NCI-H2107 treated with DMSO at 0.1 percent for 48 hours (cell line): Measurements from ENCODE around the gene OR52N5.
A peak's percentile ranks its signal among the peaks of the same experiment; 100 is the strongest.

ENCODE experiments used
- DNase-seq: peaks from one replicate; lab custom pipeline; 2025; ENCODE audit not compliant: unreplicated experiment; lab: John Stamatoyannopoulos, UW

OR52N5 gene

DNA sequence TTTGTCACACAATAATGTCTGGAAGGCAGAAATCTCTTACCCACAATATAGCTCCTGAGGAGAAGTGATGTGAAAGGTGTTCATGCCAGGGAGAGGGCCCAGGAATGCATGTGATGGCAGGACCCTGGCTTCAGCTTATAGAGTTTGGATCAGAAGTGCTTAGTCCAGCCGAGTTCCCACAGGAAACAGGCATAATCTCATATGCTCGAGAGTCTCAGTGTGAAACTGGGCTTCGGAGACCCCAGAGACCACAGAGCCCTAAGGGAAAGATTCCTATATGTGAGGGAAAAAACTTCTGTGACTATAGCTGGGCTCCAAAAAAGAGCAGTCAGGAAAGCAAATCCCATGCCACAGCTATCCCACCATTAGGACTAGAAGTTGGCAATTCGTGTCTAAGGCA, at the start of gene OR52N5:
Gene OR52N5, minus strand, starts transcription at position 101 of the 400 bp plus-strand sequence. CDS start 4,721 bp downstream, outside the sequence.
- no peak for DNase-seq

DNA sequence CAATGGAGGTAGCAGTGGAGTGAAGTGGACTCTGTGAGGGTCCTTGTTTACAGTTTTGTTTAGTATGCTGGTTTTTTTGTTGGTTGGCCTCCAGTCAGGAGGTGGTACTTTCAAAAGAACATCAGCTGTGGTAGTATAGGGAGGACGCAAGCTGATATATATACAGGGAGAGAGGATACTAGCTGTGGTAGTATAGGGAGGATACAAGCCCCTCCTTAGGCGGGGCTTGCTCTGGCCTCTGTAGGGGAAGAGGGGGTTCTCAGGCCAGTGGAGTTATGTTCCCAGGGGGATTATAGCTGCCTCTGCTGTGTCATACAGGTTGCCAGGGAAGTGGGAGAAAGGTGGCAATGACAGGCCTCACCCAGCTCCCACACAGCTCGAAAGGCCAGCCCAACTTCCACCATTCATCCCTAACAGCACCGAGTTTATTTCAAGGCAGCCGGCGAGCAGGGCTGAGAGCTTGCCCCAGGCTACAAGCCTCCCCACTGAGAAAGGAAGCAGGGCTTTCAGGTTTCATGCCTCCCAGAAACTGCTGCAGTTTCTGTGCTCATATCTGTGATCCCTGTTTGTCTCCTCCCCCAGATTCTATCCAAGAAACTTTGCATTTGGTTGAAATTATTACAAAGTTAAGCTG, 48.2 kb upstream of the OR52N5 start:
- DNase-seq, result no peak

DNA sequence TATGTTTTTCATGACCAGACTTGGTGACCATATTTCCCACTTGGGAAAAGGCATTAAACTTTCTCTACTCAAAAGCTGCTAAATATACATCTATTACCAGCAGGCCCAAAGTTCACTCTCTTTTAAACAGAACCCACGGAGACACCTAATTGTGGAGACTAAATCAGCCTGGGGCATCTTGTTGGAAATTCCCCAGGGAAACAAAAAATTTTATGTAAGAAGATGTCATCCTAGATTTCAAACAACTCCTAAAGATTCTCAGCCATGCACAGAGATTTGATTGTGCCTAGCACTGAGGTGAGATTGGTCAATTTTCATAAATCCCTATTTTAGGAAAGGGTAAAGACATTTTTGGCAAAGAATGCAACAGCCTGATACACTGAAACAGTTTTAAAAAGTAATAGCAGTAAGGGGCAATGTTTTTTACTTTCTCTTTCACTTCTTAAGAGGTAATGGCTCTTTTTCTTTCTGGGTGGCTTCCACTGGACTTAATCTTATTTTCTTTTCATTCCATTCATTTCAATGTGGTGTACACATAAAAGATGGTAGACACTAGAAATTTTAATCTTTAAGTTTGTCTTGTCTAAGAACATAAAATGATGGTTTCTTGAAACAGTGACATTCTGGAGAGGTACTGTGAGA, 35.2 kb upstream of the OR52N5 start:
- no peak for DNase-seq

DNA sequence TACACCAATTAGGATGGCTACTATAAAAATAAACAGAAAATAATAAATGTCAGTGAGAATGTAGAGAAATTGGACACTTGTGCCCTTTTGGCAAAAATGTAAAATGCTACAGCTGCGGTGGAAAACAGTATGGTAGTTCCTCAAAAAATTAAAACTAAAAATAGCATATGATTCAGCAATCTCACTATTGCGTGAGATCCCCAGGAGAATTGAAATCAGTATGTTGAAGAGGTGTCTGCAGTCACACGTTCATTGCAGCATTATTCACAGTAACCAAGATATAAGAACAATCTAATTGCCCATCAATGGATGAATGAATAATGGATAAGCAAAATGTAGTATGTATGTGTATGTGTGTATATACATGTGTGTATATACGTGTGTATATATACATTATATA, 32.4 kb upstream of the OR52N5 start:
- no peak for DNase-seq

DNA sequence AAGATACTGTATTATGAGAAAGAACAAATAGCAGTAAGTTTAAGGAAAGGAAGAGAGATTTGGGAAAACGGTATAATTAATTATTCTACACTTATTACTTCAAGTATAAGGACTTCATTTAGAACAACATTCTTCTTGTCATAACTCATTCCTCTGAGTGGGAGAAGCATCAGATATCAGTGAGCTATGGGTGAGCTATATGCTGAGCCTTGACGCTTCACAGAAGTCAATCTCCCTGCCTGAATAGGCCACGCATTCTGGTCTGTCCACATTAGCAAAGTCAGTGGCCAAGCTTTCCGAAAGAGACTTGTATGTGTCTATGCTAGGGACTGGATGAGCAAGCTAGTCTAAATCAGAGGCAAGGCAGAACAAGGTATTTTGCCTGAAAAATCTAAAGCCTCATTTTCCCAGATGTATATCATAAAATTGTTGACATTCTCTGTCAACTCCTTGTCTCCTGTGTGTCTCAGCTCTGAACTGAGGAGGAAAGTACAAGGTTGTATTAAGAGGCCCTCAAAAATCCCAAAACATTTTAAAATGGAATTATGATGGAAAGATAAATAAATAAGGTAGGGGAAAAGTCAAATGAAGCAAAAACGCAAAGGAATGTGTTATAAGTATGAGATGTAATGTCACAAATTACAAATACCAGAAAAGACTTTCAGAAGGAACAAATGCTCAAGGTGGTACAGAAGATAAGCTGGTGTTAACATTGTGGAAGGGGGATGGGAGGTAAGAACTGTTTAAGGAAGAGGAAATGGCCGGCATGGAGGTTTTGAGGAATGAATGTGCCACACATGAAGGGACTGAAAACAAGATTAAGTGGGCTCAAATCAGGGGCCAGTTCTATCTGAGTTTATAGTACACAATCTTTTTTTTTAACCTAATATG, 27.0 kb upstream of the OR52N5 start:
- DNase-seq, result no peak

DNA sequence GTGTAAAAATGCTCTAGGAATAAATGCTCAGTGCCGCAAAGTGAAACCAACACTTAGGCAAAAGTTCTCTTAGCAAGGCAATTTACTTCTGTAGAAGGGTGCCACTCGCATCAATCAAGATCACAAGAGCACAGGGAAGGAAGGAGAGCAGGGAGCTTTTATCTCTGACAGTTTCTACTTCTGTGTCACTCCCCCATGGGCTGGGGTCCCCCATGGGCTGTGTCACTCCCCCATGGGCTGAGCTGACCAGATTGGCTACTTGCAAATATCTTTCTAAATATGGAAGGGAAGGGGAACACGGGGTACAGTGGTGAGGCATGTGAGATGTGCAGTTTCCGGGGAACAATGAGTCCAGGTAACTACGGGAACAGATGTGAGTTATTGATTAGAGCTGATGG, 26.0 kb upstream of the OR52N5 start:
- no peak for DNase-seq

DNA sequence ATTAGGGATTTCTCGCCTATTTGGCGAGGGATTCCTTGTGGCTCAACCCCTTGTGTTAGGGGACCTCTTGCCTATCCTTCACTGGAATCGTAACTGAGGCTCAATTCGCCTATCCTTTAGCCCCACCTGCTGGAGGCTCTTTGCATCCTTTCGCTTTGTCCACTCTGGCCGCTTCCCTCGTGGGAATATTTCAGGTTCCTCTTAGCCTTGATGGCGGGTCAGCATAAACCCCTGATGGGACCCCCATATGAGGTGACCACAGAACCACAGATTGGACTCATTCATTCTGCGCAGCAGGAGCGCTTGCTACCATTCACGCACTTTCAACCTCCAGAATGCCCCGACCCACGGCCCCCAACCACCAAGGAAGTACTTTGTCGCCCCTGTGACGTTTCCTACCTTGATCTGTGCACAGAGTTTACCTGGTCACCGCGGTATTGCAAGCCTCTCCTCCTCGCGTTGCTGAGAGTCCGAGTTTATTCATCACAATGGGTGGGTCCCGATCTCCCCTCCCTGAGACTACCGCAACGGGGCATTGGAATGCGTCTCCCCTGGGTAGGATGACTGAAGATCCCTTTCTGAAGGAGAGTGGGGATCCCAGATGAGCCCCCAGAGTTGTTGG, 25.5 kb upstream of the OR52N5 start, which contains the start of gene OR52N2:
Gene OR52N2, plus strand, starts transcription at position 425 of the 622 bp plus-strand sequence. CDS start 11,412 bp downstream, outside the sequence.
- peak; percentile 9 for DNase-seq

DNA sequence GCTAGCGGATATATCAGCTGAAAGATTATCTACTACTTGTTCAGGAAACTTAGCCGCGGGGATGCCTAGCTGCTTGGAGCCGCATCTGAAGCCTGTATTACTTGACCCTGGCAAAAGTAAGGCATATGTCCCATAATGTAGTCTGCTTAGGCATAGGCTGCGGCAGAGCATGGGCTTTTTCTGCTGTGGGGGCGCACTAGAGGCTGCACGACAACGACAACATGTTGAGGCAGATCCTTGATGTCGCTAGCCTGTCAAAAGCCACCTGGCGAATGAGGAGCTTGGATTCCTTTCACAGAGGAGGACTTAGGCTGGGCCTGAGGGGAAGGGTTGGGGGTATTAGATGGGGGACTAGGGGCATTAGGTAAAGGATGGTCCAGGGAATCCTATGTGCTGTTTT, 24.4 kb upstream of the OR52N5 start:
- DNase-seq, result no peak

DNA sequence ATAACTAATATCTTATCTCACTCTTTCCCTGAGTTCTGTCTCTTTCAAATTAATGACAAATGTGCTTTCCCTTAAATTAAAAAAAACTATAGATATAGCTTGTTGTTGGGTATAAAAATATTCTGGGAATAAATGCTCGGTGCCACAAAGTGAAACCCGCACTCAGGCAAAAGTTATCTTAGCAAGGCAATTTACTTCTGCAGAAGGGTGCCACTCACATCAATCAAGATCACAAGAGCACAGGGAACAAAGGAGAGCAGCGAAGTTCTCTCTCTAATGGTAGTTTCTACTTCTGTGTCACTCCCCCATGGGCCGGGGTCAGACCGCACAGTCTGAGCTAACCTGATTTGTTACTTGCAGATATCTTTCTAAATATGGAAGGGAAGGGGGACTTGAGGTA, 20.8 kb upstream of the OR52N5 start:
- DNase-seq, result no peak

DNA sequence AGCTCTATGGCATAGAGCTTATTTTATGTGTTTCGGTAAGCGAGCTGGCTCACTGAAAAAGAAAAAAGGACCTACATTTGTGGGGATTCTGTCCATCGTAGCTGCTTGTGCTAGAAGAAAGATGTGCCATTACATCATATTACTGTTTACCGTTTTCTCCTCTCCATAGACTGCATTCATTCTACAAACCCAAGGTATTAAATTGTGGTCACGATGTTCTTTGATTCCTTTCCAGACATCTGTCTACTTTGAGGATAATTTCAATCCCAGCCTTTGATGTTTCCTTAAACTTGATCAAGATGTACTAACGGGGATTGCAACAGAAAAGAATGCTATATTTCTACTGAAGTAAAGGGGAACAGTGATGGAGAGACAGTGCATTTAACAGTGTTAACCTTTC, 13.4 kb upstream of the OR52N5 start:
- no peak for DNase-seq

DNA sequence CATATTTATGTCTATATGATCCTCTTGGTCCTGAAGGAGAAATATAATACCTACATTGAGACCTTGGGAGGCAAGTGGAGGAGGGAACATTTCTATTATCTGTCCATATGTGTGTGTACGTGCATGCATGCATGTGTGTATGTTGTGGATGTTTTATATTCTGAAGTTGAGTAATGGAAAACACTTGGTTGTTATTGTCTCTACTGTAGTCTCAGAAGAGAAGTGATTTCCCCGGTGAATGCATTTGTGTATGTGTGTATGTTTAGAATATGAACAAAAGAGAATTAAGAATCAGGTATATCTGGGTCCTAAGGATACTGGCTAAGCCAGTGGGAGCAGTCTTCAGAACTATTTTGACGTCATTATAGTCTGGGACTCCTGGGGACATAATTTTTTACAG, 8.0 kb upstream of the OR52N5 start, which contains the start of gene OR52N1:
Gene OR52N1, minus strand, starts transcription at position 101 of the 400 bp plus-strand sequence. CDS start 2,449 bp downstream, outside the sequence.
- no peak for DNase-seq

DNA sequence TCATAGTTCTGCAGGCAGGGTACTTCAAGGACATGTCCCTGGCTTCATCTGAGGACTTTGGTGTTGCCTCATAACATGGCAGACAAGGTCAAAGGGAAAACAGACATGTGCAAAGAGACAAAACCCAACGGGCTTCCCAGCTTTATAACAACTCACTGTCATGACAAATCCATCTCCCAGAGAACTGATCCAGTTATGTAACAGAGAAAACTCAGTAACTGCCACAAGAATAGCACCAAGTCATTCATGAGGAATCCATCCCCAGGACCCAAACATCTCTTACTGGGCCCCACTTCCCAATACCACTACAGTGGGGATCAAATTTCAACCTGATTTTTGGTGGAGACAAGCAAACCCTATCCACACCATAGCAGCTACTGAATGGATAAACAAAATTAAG, 16.1 kb downstream of the OR52N5 start:
- DNase-seq, result no peak

DNA sequence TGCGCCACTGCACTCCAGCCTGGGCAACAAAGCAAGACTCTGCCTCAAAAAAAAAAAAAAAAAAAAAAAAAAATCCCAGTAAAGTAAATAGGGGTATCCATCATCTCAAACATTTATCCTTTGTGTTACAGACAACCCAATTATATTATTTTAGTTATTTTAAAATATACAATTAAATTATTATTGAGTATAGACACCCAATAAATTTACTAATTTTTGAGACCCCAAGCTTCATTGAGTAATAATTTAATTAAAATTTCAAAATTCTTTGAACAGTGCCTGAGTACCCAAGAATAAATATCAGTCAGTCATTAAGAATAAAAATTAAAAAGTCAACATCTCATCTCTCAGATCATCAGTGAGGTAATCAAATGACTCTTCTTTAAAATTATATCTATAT, 29.2 kb downstream of the OR52N5 start, which contains the start of gene OR52N4:
Gene OR52N4, plus strand, starts transcription at position 301 of the 400 bp plus-strand sequence. CDS start 498 bp downstream, outside the sequence.
- DNase-seq, result no peak

DNA sequence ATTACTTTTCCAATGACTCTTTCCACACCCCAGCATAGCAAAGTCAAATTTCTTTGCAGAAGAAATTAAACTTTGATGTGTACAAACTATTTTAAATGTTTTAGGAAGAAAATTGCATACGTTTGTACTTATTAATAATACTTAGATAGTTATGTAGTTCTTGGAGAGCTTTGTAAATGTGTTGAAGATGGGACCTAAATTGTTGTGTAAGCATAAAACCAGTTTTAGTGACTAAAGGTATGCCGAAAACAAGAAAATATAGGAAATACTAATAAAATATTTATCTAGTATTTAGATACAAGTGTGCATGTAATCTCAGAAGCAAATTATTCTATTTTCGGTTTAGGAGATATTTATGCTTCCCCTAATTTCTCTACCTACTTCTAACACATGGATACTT, 33.3 kb downstream of the OR52N5 start:
- no peak for DNase-seq

DNA sequence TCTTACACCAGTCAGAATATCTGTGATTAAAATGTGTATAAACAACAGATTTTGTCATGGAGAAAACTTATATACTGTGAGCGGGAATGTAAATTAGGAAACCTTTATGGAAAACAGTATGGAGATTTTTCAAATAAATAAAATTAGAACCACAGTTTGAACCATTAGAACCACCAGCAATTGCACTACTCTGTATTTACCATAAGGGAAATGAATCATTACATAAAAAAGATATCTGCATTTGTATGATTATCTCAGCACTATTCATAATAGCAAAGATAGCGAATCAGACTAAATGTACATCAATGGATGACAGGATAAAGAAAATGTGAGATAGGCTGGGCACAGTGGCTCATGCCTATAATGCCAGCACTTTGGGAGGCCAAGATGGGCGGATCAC, 36.5 kb downstream of the OR52N5 start:
- DNase-seq, result no peak

DNA sequence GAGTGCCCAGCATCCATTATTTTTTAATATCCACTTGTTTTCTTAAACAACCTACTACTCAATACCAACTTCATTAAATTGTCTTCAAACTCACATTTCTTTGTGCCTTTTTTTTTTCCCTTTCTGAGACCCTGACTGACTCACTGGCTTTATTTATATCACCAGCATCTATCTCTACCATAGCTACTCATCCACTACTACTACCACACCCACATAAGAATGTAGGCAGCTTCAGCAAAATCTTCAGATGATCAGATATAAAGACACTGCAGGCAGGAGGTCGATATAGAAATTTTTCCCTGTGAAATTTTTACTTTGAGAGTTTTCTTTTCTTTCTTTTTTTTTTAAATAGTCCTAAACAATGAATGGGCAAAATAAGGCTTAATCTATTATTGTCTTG, 44.7 kb downstream of the OR52N5 start:
- DNase-seq, result no peak

DNA sequence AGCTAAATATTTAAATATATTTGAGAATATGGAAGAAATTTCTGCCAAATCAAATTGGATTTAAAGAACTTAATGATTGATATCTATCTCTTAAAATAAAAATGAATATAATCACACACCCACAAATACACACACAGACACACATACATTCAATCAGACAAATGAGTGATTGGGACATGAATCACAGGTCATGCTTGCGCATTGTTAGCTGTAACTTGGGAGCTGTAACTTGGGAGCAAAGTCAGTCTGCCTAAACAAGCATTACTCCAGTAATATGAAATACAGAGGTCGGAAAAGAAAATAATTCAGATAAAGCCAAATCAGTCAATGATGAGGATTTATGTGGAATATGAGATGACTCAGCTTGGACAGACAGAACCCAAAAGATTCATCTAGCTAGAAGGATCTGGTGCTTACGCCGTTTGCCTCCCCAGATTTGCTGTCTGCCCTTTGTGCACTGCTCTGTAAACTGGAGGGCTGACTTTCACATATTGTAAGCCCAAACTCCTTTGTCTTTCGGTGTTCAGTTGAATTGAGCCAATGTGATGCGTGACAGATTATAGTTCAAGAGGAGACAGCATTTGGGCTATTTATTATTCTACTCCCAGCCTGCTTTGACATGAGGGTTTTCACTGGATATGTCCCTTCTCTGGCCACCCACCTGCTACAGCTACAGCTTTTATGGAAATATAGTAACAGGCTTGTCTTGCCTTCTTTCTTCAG, 45.3 kb downstream of the OR52N5 start:
- no peak for DNase-seq

DNA sequence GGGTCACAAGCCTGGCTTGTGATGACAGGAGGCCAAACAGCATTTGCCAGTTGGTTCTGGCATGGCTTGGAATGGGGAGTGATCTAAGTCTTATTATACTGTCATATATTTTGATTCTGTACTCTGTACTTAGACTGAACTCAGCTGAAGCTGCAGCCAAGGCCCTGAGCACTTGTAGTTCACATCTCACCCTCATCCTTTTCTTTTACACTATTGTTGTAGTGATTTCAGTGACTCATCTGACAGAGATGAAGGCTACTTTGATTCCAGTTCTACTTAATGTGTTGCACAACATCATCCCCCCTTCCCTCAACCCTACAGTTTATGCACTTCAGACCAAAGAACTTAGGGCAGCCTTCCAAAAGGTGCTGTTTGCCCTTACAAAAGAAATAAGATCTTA, 46.1 kb downstream of the OR52N5 start:
- DNase-seq, result no peak

DNA sequence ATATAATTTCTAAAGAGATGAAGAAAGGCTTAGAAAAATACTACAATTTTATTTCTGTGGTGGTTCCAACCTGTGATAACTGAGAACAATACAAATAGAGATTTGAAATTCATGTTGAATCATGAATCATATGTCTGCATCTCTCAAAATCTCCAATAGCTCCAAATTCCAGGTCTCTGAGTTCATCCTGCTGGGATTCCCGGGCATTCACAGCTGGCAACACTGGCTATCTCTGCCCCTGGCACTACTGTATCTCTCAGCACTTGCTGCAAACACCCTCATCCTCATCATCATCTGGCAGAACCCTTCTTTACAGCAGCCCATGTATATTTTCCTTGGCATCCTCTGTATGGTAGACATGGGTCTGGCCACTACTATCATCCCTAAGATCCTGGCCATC, 46.8 kb downstream of the OR52N5 start, which contains the start of gene OR56B1:
Gene OR56B1, plus strand, starts transcription at position 53 of the 400 bp plus-strand sequence. Its CDS starts 69 bp downstream, at position 122.
- DNase-seq, result no peak

DNA sequence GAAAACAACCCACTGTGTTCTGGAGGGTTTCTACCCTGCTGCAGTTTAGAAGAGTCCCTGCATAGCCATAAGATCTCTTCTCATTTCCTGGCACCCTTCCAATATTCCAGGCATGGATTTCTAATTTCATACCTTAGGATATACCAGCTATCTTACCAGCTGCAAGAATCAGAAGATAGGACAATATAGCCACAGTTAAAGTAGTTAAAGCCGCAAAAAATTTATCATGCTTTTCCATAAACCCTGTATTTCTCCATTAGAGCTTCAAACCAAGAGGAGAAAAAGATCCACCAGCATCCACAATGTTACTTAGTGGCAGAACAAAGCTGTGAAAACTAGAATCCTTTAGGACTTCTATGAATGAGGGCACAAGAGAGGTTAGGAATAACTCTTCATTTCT, 55.5 kb downstream of the OR52N5 start:
- DNase-seq, result no peak
